Measurements from ENCODE around the gene SUPT20HL1. TPM values are rescaled to one million over a fixed set of nuclear protein-coding genes. Genes with fewer than 3 reads are reported as not detected.
"Not testable (repeated sequence)": the region's sequence is repeated elsewhere in the genome, so short reads cannot be mapped to it uniquely, and the experiment has no call there.

SUPT20HL1 gene
- total and polyA plus RNA-seq, 10 donors: not detected

GRCh38 chrX:24364326-24364725, 3.9 kb downstream of the SUPT20HL1 start:
- WGBS, 5 donors: 81 to 100% (median 93%) methylated on average over 1 to 5 of the region's 5 CpGs
- TF ChIP-seq POLR2A (IDR thresholded peaks at IDR 0.05): no peak
- no peak for TF ChIP-seq POLR2AphosphoS5 (IDR thresholded peaks at IDR 0.05)
- no peak for TF ChIP-seq CTCF (IDR thresholded peaks at IDR 0.05 in 8 of 11, conservative IDR thresholded peaks at IDR 0.05 in 3 of 11)
- DNase-seq: no peak
- no peaks in the 10 kb centered on the region for H3K36me3 ChIP-seq
- intact Hi-C loops (cut with DNase I; ENCODE audit: low total_unique reads): no loop called here
- H3K4me3 ChIP-seq: no peak overlapping the region
- no peaks in the 10 kb centered on the region for H3K4me1 ChIP-seq
- no peaks in the 10 kb centered on the region for H3K27me3 ChIP-seq (replicated peaks in 1 of 7)
- H3K9me3 ChIP-seq: no peaks in the 10 kb centered on the region
- H3K27ac ChIP-seq: no peak overlapping the region

GRCh38 chrX:24364851-24365538, 4.6 kb downstream of the SUPT20HL1 start:
- 85 to 94% (median 91%) methylated on average over 3 to 14 of the region's 14 CpGs for WGBS, 5 donors
- DNase-seq: no peak

GRCh38 chrX:24366762-24367400, 6.4 kb downstream of the SUPT20HL1 start:
- H3K27me3 ChIP-seq (replicated peaks in 1 of 7); H3K9me3 ChIP-seq; DNase-seq; H3K36me3 ChIP-seq; intact Hi-C loops (cut with DNase I; ENCODE audit: low total_unique reads); H3K4me3 ChIP-seq; H3K27ac ChIP-seq: not testable (repeated sequence)
- peaks cover 0 to 10% (median 0%) of the 10 kb centered on the region in 6 donors for H3K4me1 ChIP-seq
- 75 to 93% (median 80%) methylated on average over 3 to 4 of the region's 4 CpGs for WGBS, 5 donors

More at GRCh38 chrX:24364851-24365538, 4.6 kb downstream of the SUPT20HL1 start:
- Histone ChIP-seq H3K4me3 (no peak overlapping the region), H3K27me3 (replicated peaks in 1 of 7) (no peaks in the 10 kb centered on the region), H3K27ac (no peak overlapping the region), H3K36me3 (no peaks in the 10 kb centered on the region), H3K4me1 (no peaks in the 10 kb centered on the region), H3K9me3 (no peaks in the 10 kb centered on the region)
- no peak for TF ChIP-seq POLR2AphosphoS5 (IDR thresholded peaks at IDR 0.05)
- TF ChIP-seq POLR2A (IDR thresholded peaks at IDR 0.05): no peak
- TF ChIP-seq CTCF (IDR thresholded peaks at IDR 0.05 in 8 of 11, conservative IDR thresholded peaks at IDR 0.05 in 3 of 11): no peak
- intact Hi-C loops (cut with DNase I; ENCODE audit: low total_unique reads): no loop called here

- Histone ChIP-seq H3K36me3 (no peaks in the 10 kb centered on the region), H3K4me3 (no peak overlapping the region), H3K9me3 (no peaks in the 10 kb centered on the region), H3K27ac (no peak overlapping the region), H3K27me3 (replicated peaks in 1 of 7) (peaks cover 0 to 19% (median 0%) of the 10 kb centered on the region in 7 donors), H3K4me1 (peaks cover 0 to 10% (median 0%) of the 10 kb centered on the region in 6 donors)
- no peak for TF ChIP-seq POLR2AphosphoS5 (IDR thresholded peaks at IDR 0.05)
- TF ChIP-seq CTCF (IDR thresholded peaks at IDR 0.05 in 8 of 11, conservative IDR thresholded peaks at IDR 0.05 in 3 of 11): no peak
- TF ChIP-seq POLR2A (IDR thresholded peaks at IDR 0.05): no peak
- intact Hi-C loops (cut with DNase I; ENCODE audit: low total_unique reads): no loop called here
- 32 to 75% (median 68%) methylated on average over 1 of the region's 1 CpG for WGBS, 5 donors
- DNase-seq: no peak
Measured at GRCh38 chrX:24369816-24370215, 9.4 kb downstream of the SUPT20HL1 start.

Data from spleen (tissue), 11 donors.